Upper lobe of left lung (tissue), 6 donors: ENCODE measurements around the gene OR8B2. TPM values are rescaled to one million over a fixed set of nuclear protein-coding genes. Genes with fewer than 3 reads are reported as not detected.

ENCODE experiments used
- ATAC-seq, 2 donors: fragments of 200-7000 bp; cut with Tn5 transposase; one replicate each; pipeline ENCODE4 v1.9.1; 2022; ENCODE audit warnings: mild to moderate bottlenecking in 2 of 2, moderate library complexity in 2 of 2; ENCODE audit not compliant: low FRiP score in 2 of 2
- DNase-seq, 2 donors: peaks; one replicate each; pipeline ENCODE4 v3.0.0-alpha.2; 2019 to 2020
- H3K27ac ChIP-seq, 4 donors: fragments of 200-600 bp; sonication (generic); one replicate each; pipeline ENCODE4 v1.5.1; 2016 to 2019
- H3K27me3 ChIP-seq, 4 donors: fragments of 200-600 bp; sonication (generic); one replicate each; pipeline ENCODE4 v1.5.1; 2017 to 2019
- H3K36me3 ChIP-seq, 4 donors: fragments of 200-600 bp; sonication (generic); one replicate each; pipeline ENCODE4 v1.5.1; 2016 to 2019
- H3K4me1 ChIP-seq, 4 donors: fragments of 200-600 bp; sonication (generic); one replicate each; pipeline ENCODE4 v1.5.1; 2018 to 2019
- H3K4me3 ChIP-seq, 4 donors: fragments of 200-600 bp; sonication (generic); one replicate each; pipeline ENCODE4 v1.5.1; 2017 to 2019; ENCODE audit warnings: mild to moderate bottlenecking in 2 of 4, moderate library complexity in 1 of 4
- H3K9me3 ChIP-seq, 4 donors: fragments of 200-600 bp; sonication (generic); one replicate each; pipeline ENCODE4 v1.5.1; 2018 to 2019
- EP300 ChIP-seq, 4 donors: sonication (generic); formaldehyde crosslinking; IDR thresholded peaks; one replicate each; pipeline ENCODE4 v1.5.1; 2017; ENCODE audit warnings: antibody characterized with exemption in 4 of 4, control low read depth in 2 of 4
- POLR2A ChIP-seq, 4 donors: fragments of 450-650 bp; IDR thresholded peaks; one replicate each; pipeline ENCODE4 v1.5.1; 2016 to 2017; ENCODE audit warnings: antibody characterized with exemption in 4 of 4, mild to moderate bottlenecking in 2 of 4
- POLR2AphosphoS5 ChIP-seq, 2 donors: sonication (generic); formaldehyde crosslinking; IDR thresholded peaks; one replicate each; pipeline ENCODE4 v1.5.1; 2017; ENCODE audit warnings: antibody characterized with exemption in 2 of 2
- WGBS, 2 donors: methylation state at CpG; one replicate each; pipeline ENCODE4 v1.1.5; 2017 to 2018; 5-methylcytosine and 5-hydroxymethylcytosine counted together
- total RNA-seq, 6 donors: library from RNA; depleted of rRNA in 4 of 6; stranded (reverse); fragments of >200 nt in 4 of 6; gene quantifications; one replicate each; pipeline versions ENCODE4 v1.1.0 to v1.2.1, GENCODE V29; 2016 to 2021
- TF ChIP-seq, protein P1 (sequence below), 6 experiments: fragments of 450-650 bp in 4 of 6; fragments of 200-600 bp in 2 of 6; sonication (generic) in 2 of 6; IDR thresholded peaks; one replicate each; pipeline ENCODE4 v1.5.1; 2016 to 2019; ENCODE audit warnings: antibody characterized with exemption in 6 of 6
- donor health status: DM: no; HTN: no; CAD: no; lungs with moderate emphysema.
- donor health status: DM: no; HTN: yes; CAD: no; lungs with severe emphysema.

OR8B2 gene, protein sequence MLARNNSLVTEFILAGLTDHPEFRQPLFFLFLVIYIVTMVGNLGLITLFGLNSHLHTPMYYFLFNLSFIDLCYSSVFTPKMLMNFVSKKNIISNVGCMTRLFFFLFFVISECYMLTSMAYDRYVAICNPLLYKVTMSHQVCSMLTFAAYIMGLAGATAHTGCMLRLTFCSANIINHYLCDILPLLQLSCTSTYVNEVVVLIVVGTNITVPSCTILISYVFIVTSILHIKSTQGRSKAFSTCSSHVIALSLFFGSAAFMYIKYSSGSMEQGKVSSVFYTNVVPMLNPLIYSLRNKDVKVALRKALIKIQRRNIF
- not detected for total RNA-seq

DNA sequence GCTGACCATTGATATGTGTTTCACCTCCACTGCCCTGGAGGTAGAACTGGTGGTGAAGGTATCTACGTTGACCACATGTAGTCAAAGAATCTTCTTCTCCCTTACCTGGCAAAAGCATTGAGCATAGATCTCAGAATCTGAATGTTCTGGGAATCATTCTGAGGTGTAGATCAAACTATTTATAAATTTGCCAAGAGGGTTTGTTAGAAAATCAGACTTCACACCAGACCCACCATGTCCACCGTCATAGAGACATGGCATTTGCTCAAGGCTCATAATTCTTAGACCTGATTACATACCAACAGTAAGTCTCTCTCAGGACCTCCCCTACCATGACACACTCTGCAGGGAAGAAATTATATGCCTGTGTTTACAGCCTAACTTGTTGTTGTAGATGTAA lies at the start of gene OR8B2:
TSS of gene OR8B2 (minus strand) at position 101 of the 400 bp plus-strand sequence. CDS start 1,156 bp downstream, outside the sequence.
- H3K27me3 ChIP-seq: no peaks in the 10 kb centered on the region
- no peaks in the 10 kb centered on the region for H3K4me1 ChIP-seq
- H3K27ac ChIP-seq: no peak within 1 kb of the TSS
- H3K4me3 ChIP-seq: no peak within 1 kb of the TSS
- DNase-seq (no peak), ATAC-seq (no peak)
- 83 to 95% methylated on average over 2 of the region's 2 CpGs for WGBS, 2 donors
- no peaks in the 10 kb centered on the region for H3K9me3 ChIP-seq
- H3K36me3 ChIP-seq: no peaks in the 10 kb centered on the region
- TF ChIP-seq POLR2A (IDR thresholded peaks at IDR 0.05) (no peak), POLR2AphosphoS5 (IDR thresholded peaks at IDR 0.05) (no peak), EP300 (IDR thresholded peaks at IDR 0.05) (no peak)
- TF ChIP-seq, protein P1, sequence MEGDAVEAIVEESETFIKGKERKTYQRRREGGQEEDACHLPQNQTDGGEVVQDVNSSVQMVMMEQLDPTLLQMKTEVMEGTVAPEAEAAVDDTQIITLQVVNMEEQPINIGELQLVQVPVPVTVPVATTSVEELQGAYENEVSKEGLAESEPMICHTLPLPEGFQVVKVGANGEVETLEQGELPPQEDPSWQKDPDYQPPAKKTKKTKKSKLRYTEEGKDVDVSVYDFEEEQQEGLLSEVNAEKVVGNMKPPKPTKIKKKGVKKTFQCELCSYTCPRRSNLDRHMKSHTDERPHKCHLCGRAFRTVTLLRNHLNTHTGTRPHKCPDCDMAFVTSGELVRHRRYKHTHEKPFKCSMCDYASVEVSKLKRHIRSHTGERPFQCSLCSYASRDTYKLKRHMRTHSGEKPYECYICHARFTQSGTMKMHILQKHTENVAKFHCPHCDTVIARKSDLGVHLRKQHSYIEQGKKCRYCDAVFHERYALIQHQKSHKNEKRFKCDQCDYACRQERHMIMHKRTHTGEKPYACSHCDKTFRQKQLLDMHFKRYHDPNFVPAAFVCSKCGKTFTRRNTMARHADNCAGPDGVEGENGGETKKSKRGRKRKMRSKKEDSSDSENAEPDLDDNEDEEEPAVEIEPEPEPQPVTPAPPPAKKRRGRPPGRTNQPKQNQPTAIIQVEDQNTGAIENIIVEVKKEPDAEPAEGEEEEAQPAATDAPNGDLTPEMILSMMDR (IDR thresholded peaks at IDR 0.05): no peak

DNA sequence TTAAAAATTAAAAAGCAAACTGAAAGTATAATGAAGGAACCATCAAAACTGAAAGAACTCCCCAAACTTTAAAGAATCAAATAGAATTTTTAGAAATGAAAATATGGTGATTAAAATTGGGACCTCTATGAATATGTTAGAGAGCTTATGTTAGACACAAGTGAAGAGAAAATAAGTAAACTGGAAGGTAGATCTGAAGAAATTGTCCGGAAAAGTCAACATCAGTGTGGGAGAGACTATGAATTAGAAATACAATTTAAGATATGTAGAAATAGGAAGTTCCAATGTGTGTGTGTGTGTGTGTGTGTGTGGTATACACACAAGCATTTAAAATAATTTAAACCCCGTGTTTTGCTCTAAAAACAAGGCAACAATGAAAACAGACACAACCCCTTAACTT lies 45.3 kb upstream of the OR8B2 start:
- ATAC-seq: no peak
- H3K27ac ChIP-seq: no peak overlapping the region
- no peak for DNase-seq
- 77 to 79% methylated on average over 2 of the region's 2 CpGs for WGBS, 2 donors
- H3K4me3 ChIP-seq: no peak overlapping the region
- no peaks in the 10 kb centered on the region for H3K36me3 ChIP-seq
- TF ChIP-seq POLR2A (IDR thresholded peaks at IDR 0.05) (no peak), EP300 (IDR thresholded peaks at IDR 0.05) (no peak), POLR2AphosphoS5 (IDR thresholded peaks at IDR 0.05) (no peak)
- no peaks in the 10 kb centered on the region for H3K4me1 ChIP-seq
- no peaks in the 10 kb centered on the region for H3K27me3 ChIP-seq
- no peaks in the 10 kb centered on the region for H3K9me3 ChIP-seq

DNA sequence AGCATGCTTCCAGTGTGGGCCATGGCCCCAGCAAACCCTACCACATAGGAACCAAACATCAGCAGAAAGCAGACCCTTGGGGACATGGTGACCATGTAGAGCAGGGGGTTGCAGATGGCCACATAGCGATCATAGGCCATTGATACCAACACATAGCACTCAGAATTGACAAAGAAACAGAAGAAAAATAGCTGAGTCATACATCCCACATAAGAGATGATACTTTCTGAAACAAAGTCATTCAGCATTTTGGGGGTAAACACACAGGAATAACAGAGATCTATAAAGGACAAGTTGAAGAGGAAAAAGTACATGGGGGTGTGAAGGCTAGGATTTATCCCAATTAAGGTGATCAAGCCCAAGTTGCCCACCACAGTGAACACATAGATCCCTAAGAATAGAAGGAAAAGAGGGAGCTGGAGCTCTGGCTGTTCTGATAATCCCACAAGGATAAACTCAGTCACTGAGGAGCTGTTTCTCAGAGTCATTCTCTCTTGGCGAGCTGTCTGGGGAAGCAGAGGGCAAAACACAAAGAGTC lies 40.2 kb upstream of the OR8B2 start, which contains the start of gene OR8B4:
TSS of gene OR8B4 (minus strand) at position 488 of the 538 bp plus-strand sequence. CDS start at position 488, 0 bp downstream.
- ATAC-seq: no peak

DNA sequence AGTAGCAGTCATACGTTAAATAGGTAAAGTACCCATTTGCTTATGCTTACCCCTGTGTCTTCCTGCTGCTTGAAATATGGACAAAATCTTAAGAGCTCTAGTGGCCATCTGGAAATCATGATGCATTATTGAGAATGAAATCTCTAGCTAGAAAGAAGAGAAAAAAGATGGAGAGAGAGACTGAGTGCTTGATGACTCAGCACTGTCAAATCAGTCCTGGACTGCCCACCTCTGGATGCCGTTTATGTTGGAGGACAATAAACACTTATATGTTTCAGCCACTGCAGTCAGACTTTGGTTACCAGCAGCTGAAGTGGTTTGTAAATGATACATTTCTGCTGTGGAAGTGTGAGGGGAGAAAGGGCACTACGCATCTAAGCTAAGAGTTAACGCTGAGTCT lies 36.7 kb upstream of the OR8B2 start:
- no peak for ATAC-seq
- DNase-seq: no peak
- H3K4me3 ChIP-seq: no peak overlapping the region
- H3K9me3 ChIP-seq: no peaks in the 10 kb centered on the region
- no peaks in the 10 kb centered on the region for H3K27me3 ChIP-seq
- H3K36me3 ChIP-seq: no peaks in the 10 kb centered on the region
- no peak for TF ChIP-seq POLR2A (IDR thresholded peaks at IDR 0.05)
- no peak for TF ChIP-seq POLR2AphosphoS5 (IDR thresholded peaks at IDR 0.05)
- TF ChIP-seq EP300 (IDR thresholded peaks at IDR 0.05): no peak
- TF ChIP-seq, protein P1 (IDR thresholded peaks at IDR 0.05): no peak
- 70 to 79% methylated on average over 4 of the region's 4 CpGs for whole genome bisulfite sequencing, 2 donors
- no peak overlapping the region for H3K27ac ChIP-seq
- no peaks in the 10 kb centered on the region for H3K4me1 ChIP-seq

More for the DNA sequence above, 40.2 kb upstream of the OR8B2 start, which contains the start of gene OR8B4:
- Histone ChIP-seq H3K27ac (no peak within 1 kb of the TSS), H3K4me3 (no peak within 1 kb of the TSS), H3K36me3 (no peaks in the 10 kb centered on the region), H3K4me1 (no peaks in the 10 kb centered on the region), H3K27me3 (no peaks in the 10 kb centered on the region), H3K9me3 (no peaks in the 10 kb centered on the region)
- 81 to 92% methylated on average over 2 of the region's 2 CpGs for WGBS, 2 donors
- DNase-seq: no peak
- TF ChIP-seq POLR2AphosphoS5 (IDR thresholded peaks at IDR 0.05) (no peak), POLR2A (IDR thresholded peaks at IDR 0.05) (no peak)

DNA sequence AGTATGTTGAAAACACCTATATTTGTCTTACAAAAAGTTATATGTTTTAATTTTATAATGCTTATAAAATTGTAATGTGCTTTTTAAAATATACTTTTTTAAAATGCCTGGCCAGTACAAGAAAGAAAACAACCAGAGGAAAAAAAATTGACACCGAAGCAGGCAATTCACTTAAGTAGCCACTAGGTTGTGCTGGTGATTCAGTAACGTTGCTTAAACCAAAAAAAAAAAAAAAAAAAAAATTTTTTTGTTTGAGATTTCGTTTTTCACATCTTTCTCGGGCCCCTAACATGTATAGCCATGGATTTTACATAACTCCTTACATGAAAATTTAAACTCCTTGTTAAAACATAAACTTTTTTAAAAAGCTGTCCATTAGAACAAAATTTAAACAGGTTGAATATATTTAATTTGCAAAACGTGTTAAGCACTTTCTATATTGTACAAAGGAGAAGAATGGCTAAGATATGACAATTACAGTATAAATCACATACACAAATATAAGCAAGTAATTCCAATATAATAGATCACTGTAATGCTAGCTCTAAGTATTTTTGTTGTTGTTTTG lies 31.1 kb upstream of the OR8B2 start:
- no peak overlapping the region for H3K27ac ChIP-seq
- ATAC-seq (no peak), DNase-seq (no peak)
- 17 to 18% methylated on average over 5 of the region's 5 CpGs for WGBS, 2 donors
- no peaks in the 10 kb centered on the region for H3K4me1 ChIP-seq
- H3K27me3 ChIP-seq: no peaks in the 10 kb centered on the region
- H3K4me3 ChIP-seq: no peak overlapping the region
- TF ChIP-seq, protein P1 (IDR thresholded peaks at IDR 0.05): peak in 4 of 6 experiments; percentile 32 to 63 (median 38)
- no peak for TF ChIP-seq EP300 (IDR thresholded peaks at IDR 0.05)
- H3K36me3 ChIP-seq: no peaks in the 10 kb centered on the region
- H3K9me3 ChIP-seq: no peaks in the 10 kb centered on the region
